A673 (cell line): ENCODE data around the gene SLC38A1. TPM values are rescaled to one million over a fixed set of nuclear protein-coding genes. Genes with fewer than 3 reads are reported as not detected.

Experiments used
- BruUV-seq: library from RNA; stranded (reverse); fragments of 400-500 nt; replicated peaks from 2 replicates; lab custom pipeline; 2021; lab: Mats Ljungman, UMichigan
- CTCF ChIA-PET: fragments of 300-600 bp; sonication (Branson Sonifier 250); formaldehyde crosslinking; loops from one replicate; lab custom pipeline; 2022; ENCODE audit warnings: antibody characterized with exemption; lab: Charles Lee
- POLR2A ChIA-PET: fragments of 300-600 bp; sonication (Branson Sonifier 250); formaldehyde crosslinking; loops from one replicate; lab custom pipeline; 2022; ENCODE audit warnings: antibody characterized with exemption; ENCODE audit not compliant: low non-redundant PET; lab: Charles Lee
- DNase-seq: peaks from one replicate; pipeline ENCODE4 v3.0.0-alpha.2; 2015; ENCODE audit warnings: low spot score
- H3K27ac ChIP-seq: fragments of 200-600 bp; sonication (generic); 2 replicates; pipeline ENCODE4 v1.5.1; 2016; ENCODE audit warnings: mixed run types, low read depth, mild to moderate bottlenecking, mixed read lengths, antibody characterized with exemption, low read length; ENCODE audit not compliant: poor library complexity, severe bottlenecking
- H3K27me3 ChIP-seq: fragments of 200-600 bp; sonication (generic); replicated peaks from 2 replicates; pipeline ENCODE4 v1.6.1; 2017; ENCODE audit warnings: mixed run types, low read depth, mild to moderate bottlenecking, mixed read lengths, antibody characterized with exemption, low read length; ENCODE audit not compliant: insufficient read depth, poor library complexity
- H3K36me3 ChIP-seq: fragments of 200-600 bp; sonication (generic); 2 replicates; pipeline ENCODE4 v1.6.1; 2016; ENCODE audit warnings: mixed run types, mild to moderate bottlenecking, mixed read lengths, antibody characterized with exemption, low read length; ENCODE audit not compliant: insufficient read depth, poor library complexity, severe bottlenecking
- H3K4me1 ChIP-seq: fragments of 200-600 bp; sonication (generic); 2 replicates; pipeline ENCODE4 v1.6.1; 2017; ENCODE audit warnings: mixed run types, mild to moderate bottlenecking, mixed read lengths, antibody characterized with exemption, low read length; ENCODE audit not compliant: insufficient read depth, poor library complexity, severe bottlenecking
- H3K4me3 ChIP-seq: fragments of 200-600 bp; sonication (generic); 2 replicates; pipeline ENCODE4 v1.5.1; 2016; ENCODE audit warnings: low read depth, mixed run types, mild to moderate bottlenecking, mixed read lengths, low read length; ENCODE audit not compliant: poor library complexity, severe bottlenecking
- H3K9me3 ChIP-seq: fragments of 200-600 bp; sonication (generic); 2 replicates; pipeline ENCODE4 v1.6.1; 2016; ENCODE audit warnings: mixed run types, low read depth, mild to moderate bottlenecking, mixed read lengths, antibody characterized with exemption, low read length; ENCODE audit not compliant: poor library complexity, severe bottlenecking
- EZH2 ChIP-seq: fragments of 200-600 bp; sonication (generic); IDR thresholded peaks from 2 replicates; pipeline ENCODE4 v1.6.1; 2017; ENCODE audit warnings: borderline replicate concordance, low read depth, mild to moderate bottlenecking, mixed read lengths, antibody characterized with exemption, low read length; ENCODE audit not compliant: poor library complexity, severe bottlenecking
- intact Hi-C: fragments of 100-400 bp; cut with micrococcal nuclease; formaldehyde crosslinking; loops from one replicate; pipeline ENCODE4 v1.10.0; 2022; ENCODE audit not compliant: unreplicated experiment
- total RNA-seq: library from RNA; stranded (reverse); gene quantifications from 2 replicates; pipeline ENCODE4 v1.2.3, GENCODE V29; 2021
- TF ChIP-seq, protein P1 (sequence below): fragments of 300-800, 200-600 bp; sonication (generic); conservative IDR thresholded peaks from 2 replicates; pipeline ENCODE4 v1.5.1; 2017; ENCODE audit warnings: low read depth, mild to moderate bottlenecking, antibody characterized with exemption, low read length, moderate library complexity, mixed read lengths

Gene SLC38A1
- total RNA-seq, 1 experiment from 2014 or later: 78.9 TPM

DNA sequence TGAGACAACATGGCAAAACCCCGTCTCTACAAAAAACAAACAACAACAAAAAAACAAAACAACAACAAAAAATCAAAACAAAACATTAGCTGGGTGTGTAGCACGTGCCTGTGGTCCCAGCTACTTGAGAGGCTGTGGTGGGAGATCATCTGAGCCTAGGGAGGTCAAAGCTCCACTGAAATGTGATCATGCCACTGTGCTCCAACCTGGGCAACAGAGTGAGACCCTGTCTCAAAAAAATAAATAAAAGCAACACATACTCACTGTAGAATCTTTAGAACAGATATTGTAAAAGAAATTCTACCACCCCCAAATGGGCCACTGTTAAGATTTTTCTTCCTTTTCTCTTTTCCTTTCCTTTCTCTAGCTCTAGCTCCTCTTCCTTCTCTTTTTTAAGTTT is 26.3 kb downstream of the SLC38A1 start:
- Histone ChIP-seq H3K4me3 (no peak overlapping the region), H3K36me3 (no peaks in the 10 kb centered on the region), H3K9me3 (peaks cover 3% of the 10 kb centered on the region), H3K4me1 (no peaks in the 10 kb centered on the region), H3K27ac (no peak overlapping the region), H3K27me3 (no peaks in the 10 kb centered on the region)
- TF ChIP-seq, protein P1, sequence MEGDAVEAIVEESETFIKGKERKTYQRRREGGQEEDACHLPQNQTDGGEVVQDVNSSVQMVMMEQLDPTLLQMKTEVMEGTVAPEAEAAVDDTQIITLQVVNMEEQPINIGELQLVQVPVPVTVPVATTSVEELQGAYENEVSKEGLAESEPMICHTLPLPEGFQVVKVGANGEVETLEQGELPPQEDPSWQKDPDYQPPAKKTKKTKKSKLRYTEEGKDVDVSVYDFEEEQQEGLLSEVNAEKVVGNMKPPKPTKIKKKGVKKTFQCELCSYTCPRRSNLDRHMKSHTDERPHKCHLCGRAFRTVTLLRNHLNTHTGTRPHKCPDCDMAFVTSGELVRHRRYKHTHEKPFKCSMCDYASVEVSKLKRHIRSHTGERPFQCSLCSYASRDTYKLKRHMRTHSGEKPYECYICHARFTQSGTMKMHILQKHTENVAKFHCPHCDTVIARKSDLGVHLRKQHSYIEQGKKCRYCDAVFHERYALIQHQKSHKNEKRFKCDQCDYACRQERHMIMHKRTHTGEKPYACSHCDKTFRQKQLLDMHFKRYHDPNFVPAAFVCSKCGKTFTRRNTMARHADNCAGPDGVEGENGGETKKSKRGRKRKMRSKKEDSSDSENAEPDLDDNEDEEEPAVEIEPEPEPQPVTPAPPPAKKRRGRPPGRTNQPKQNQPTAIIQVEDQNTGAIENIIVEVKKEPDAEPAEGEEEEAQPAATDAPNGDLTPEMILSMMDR: no peak
- no peak for TF ChIP-seq EZH2
- DNase-seq: no peak
- intact Hi-C loops: no loop called here
- ChIA-PET CTCF (no interaction called here), POLR2A (no interaction called here)
- BruUV-seq: no TSS peak

DNA sequence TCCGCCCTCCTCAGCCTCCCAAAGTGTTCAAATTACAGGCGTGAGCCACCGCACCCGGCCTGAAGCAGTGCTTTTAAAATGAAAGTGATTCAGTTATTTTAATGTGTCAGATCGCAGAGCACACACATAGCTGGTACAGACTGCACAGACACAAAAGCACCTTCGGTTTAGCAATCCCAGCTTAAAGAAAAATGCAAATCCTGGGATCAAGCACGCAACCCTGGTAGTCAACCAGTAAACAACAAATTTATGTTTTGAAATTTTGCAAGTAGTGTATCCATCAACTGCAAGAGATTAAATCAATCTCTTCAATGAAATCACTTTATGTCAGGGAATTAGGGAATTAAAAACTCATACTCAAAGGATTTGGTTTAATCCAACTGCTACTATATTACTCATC is 28.4 kb downstream of the SLC38A1 start:
- TF ChIP-seq EZH2: no peak
- TF ChIP-seq, protein P1: no peak
- H3K36me3 ChIP-seq: no peaks in the 10 kb centered on the region
- no peak overlapping the region for H3K27ac ChIP-seq
- DNase-seq: no peak
- no peaks in the 10 kb centered on the region for H3K27me3 ChIP-seq
- H3K4me3 ChIP-seq: no peak overlapping the region
- intact Hi-C loops: no loop called here
- ChIA-PET POLR2A (interaction anchor here (0.7 kb wide), 1 partner anchor 217 kb away, joined by 4 read pairs; no protein-coding TSS in a partner anchor), CTCF (no interaction called here)
- no TSS peak for BruUV-seq
- peaks cover 3% of the 10 kb centered on the region for H3K9me3 ChIP-seq
- no peaks in the 10 kb centered on the region for H3K4me1 ChIP-seq

DNA sequence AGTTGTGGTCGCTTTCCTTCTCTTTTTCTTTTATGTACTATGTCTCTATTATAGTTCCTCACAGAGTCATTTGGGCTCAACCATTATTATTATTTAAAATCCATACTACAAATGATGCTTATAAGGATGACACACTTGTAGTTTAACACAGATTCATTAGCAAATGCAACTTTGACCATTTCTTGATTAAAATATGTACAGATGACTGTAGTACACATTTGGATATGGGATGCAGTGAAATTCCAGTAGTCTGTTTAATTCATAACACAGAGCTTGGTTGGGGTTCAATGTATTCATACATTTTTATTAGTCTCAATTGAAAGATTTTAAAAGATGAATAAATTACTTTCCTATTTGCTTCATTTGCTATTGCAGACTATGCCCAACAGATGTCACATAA is 30.0 kb downstream of the SLC38A1 start:
- CTCF ChIA-PET: no interaction called here
- H3K9me3 ChIP-seq: no peaks in the 10 kb centered on the region

More for the DNA sequence above, 30.0 kb downstream of the SLC38A1 start:
- intact Hi-C loops: no loop called here
- Histone ChIP-seq H3K27me3 (no peaks in the 10 kb centered on the region), H3K27ac (no peak overlapping the region), H3K4me1 (peaks cover 3% of the 10 kb centered on the region), H3K4me3 (no peak overlapping the region), H3K36me3 (no peaks in the 10 kb centered on the region)
- TF ChIP-seq, protein P1: no peak
- TF ChIP-seq EZH2: no peak
- POLR2A ChIA-PET: no interaction called here
- no peak for DNase-seq
- no TSS peak for BruUV-seq
